OCI-LY7 (cell line): ENCODE measurements around the gene MYO7A. TPM values are rescaled to one million over a fixed set of nuclear protein-coding genes. Genes with fewer than 3 reads are reported as not detected.

Experiments
- BruUV-seq: library from RNA; stranded (reverse); fragments of 400-500 nt; replicated peaks from 2 replicates; lab custom pipeline; 2021; lab: Mats Ljungman, UMichigan
- CTCF ChIA-PET: fragments of 300-600 bp; sonication (Branson Sonifier 250); formaldehyde crosslinking; loops from one replicate; lab custom pipeline; 2022; ENCODE audit warnings: antibody characterized with exemption; ENCODE audit not compliant: unreplicated experiment; lab: Charles Lee
- POLR2A ChIA-PET: fragments of 300-600 bp; sonication (Branson Sonifier 250); formaldehyde crosslinking; loops from one replicate; lab custom pipeline; 2022; ENCODE audit warnings: antibody characterized with exemption; lab: Charles Lee
- DNase-seq: peaks from one replicate; pipeline ENCODE4 v3.0.0-alpha.2; 2015; ENCODE audit warnings: low spot score
- H2AFZ ChIP-seq: fragments of 200-600 bp; sonication (generic), shearing (Covaris generic); 2 replicates; pipeline ENCODE4 v1.6.1; 2014; ENCODE audit warnings: mild to moderate bottlenecking, antibody characterized with exemption, low read length, moderate library complexity
- H3K27ac ChIP-seq: fragments of 200-600 bp; sonication (generic); 2 replicates; pipeline ENCODE4 v1.5.1; 2014; ENCODE audit warnings: mixed run types, low read depth, mild to moderate bottlenecking, moderate library complexity, low read length, inconsistent platforms; ENCODE audit not compliant: poor library complexity, severe bottlenecking
- H3K36me3 ChIP-seq: fragments of 200-600 bp; sonication (generic); 2 replicates; pipeline ENCODE4 v1.6.1; 2014; ENCODE audit warnings: mild to moderate bottlenecking, antibody characterized with exemption, low read length, moderate library complexity, mixed read lengths; ENCODE audit not compliant: insufficient read depth
- H3K4me1 ChIP-seq: fragments of 200-600 bp; sonication (generic); 2 replicates; pipeline ENCODE4 v1.5.1; 2014; ENCODE audit warnings: mild to moderate bottlenecking, low read length; ENCODE audit not compliant: insufficient read depth, poor library complexity, severe bottlenecking
- H3K4me2 ChIP-seq: fragments of 200-600 bp; sonication (generic); 2 replicates; pipeline ENCODE4 v1.6.1; 2014; ENCODE audit warnings: mild to moderate bottlenecking, low read length
- H3K4me3 ChIP-seq: fragments of 200-600 bp; sonication (generic); 2 replicates; pipeline ENCODE4 v1.5.1; 2014; ENCODE audit warnings: mild to moderate bottlenecking, low read depth, low read length; ENCODE audit not compliant: poor library complexity, severe bottlenecking
- H3K79me2 ChIP-seq: fragments of 200-600 bp; sonication (generic); 2 replicates; pipeline ENCODE4 v1.6.1; 2016; ENCODE audit warnings: low read depth, mild to moderate bottlenecking, low read length, moderate library complexity, mixed read lengths; ENCODE audit not compliant: insufficient read depth
- H3K9me2 ChIP-seq: fragments of 200-600 bp; sonication (generic); 2 replicates; pipeline ENCODE4 v1.6.1; 2016; ENCODE audit warnings: mild to moderate bottlenecking, low read length, mixed read lengths; ENCODE audit not compliant: insufficient read depth
- H3K9me3 ChIP-seq: fragments of 200-600 bp; sonication (generic); 2 replicates; pipeline ENCODE4 v1.6.1; 2014; ENCODE audit warnings: mild to moderate bottlenecking, mixed run types, low read length, mixed read lengths
- H4K20me1 ChIP-seq: fragments of 200-600 bp; sonication (generic); 2 replicates; pipeline ENCODE4 v1.6.1; 2014; ENCODE audit warnings: mild to moderate bottlenecking, antibody characterized with exemption, low read length, moderate library complexity, mixed read lengths; ENCODE audit not compliant: insufficient read depth
- CTCF ChIP-seq: fragments of 200-600 bp; sonication (generic); conservative IDR thresholded peaks from 2 replicates; pipeline ENCODE4 v1.5.1; 2014; ENCODE audit warnings: mild to moderate bottlenecking, antibody characterized with exemption, low read length, moderate library complexity, mixed read lengths
- EZH2phosphoT487 ChIP-seq: fragments of 200-600 bp; sonication (generic); IDR thresholded peaks from 2 replicates; pipeline ENCODE4 v1.6.1; 2018; ENCODE audit warnings: low read depth, borderline replicate concordance, mild to moderate bottlenecking, mixed run types, antibody characterized with exemption, low read length, moderate library complexity, mixed read lengths
- intact Hi-C: fragments of 100-400 bp; cut with micrococcal nuclease; formaldehyde crosslinking; loops from one replicate; pipeline ENCODE4 v1.10.0; 2022; ENCODE audit not compliant: unreplicated experiment
- total RNA-seq, 2 experiments: library from RNA; depleted of rRNA in 1 of 2; stranded (reverse); fragments of >200 nt in 1 of 2; shearing (Covaris generic) in 1 of 2; gene quantifications; 2 replicates each; pipeline ENCODE4 v1.2.3, GENCODE V29; 2014 to 2022

MYO7A gene
- total RNA-seq, 2 experiments from 2014 or later = not detected

- no peak for DNase-seq
- H3K4me3 ChIP-seq = no peak overlapping the region
- no peak overlapping the region for H3K27ac ChIP-seq
- TF ChIP-seq EZH2phosphoT487 = no peak
- TF ChIP-seq CTCF = no peak
- H2AFZ ChIP-seq = no peak overlapping the region
- ChIA-PET POLR2A (no interaction called here), CTCF (no interaction called here)
- H3K79me2 ChIP-seq = no peaks in the 10 kb centered on the region
- H3K9me2 ChIP-seq = no peaks in the 10 kb centered on the region
- H3K4me1 ChIP-seq = no peaks in the 10 kb centered on the region
- H4K20me1 ChIP-seq = no peaks in the 10 kb centered on the region
- no peaks in the 10 kb centered on the region for H3K9me3 ChIP-seq
- H3K36me3 ChIP-seq = no peaks in the 10 kb centered on the region
- no peak overlapping the region for H3K4me2 ChIP-seq
- no TSS peak for BruUV-seq
- intact Hi-C loops = no loop called here
Observed at GRCh38 chr11:77249427-77249826, 121.4 kb downstream of the MYO7A start.

- no peak for TF ChIP-seq EZH2phosphoT487
- no peak for TF ChIP-seq CTCF
- Histone ChIP-seq H3K4me3 (no peak overlapping the region), H3K79me2 (no peaks in the 10 kb centered on the region), H4K20me1 (no peaks in the 10 kb centered on the region), H2AFZ (no peak overlapping the region), H3K9me3 (no peaks in the 10 kb centered on the region), H3K4me1 (no peaks in the 10 kb centered on the region), H3K27ac (no peak overlapping the region), H3K9me2 (no peaks in the 10 kb centered on the region), H3K36me3 (no peaks in the 10 kb centered on the region), H3K4me2 (no peak overlapping the region)
- ChIA-PET CTCF (no interaction called here), POLR2A (no interaction called here)
- DNase-seq = no peak
- BruUV-seq = no TSS peak
- intact Hi-C loops = no loop called here
Observed at GRCh38 chr11:77250881-77251640, 123.0 kb downstream of the MYO7A start.

- no peak overlapping the region for H3K27ac ChIP-seq
- TF ChIP-seq CTCF = no peak
- TF ChIP-seq EZH2phosphoT487 = no peak
- H3K4me2 ChIP-seq = no peak overlapping the region
- BruUV-seq = no TSS peak
- no peaks in the 10 kb centered on the region for H4K20me1 ChIP-seq
- H3K79me2 ChIP-seq = no peaks in the 10 kb centered on the region
- CTCF ChIA-PET = no interaction called here
- H3K9me3 ChIP-seq = no peaks in the 10 kb centered on the region
- H3K4me1 ChIP-seq = no peaks in the 10 kb centered on the region
- H3K4me3 ChIP-seq = no peak overlapping the region
- H2AFZ ChIP-seq = no peak overlapping the region
- H3K36me3 ChIP-seq = no peaks in the 10 kb centered on the region
- no peak for DNase-seq
- H3K9me2 ChIP-seq = no peaks in the 10 kb centered on the region
- POLR2A ChIA-PET = no interaction called here
- intact Hi-C loops = no loop called here
Observed at GRCh38 chr11:77252555-77253270, 124.7 kb downstream of the MYO7A start.
